HepG2 (cell line): ENCODE data around the gene RNF222. TPM values are rescaled to one million over a fixed set of nuclear protein-coding genes. Genes with fewer than 3 reads are reported as not detected.

Experiments used
- ATAC-seq: fragments of 200-7000 bp; cut with Tn5 transposase; 3 replicates; pipeline ENCODE4 v1.9.1; 2020; ENCODE audit warnings: mild to moderate bottlenecking, moderate library complexity
- BruUV-seq: library from RNA; stranded (reverse); fragments of 400-500 nt; replicated peaks from 2 replicates; lab custom pipeline; 2021; lab: Mats Ljungman, UMichigan
- CTCF ChIA-PET: fragments of 300-600 bp; formaldehyde crosslinking; extraction: SDS; loops from one replicate; lab custom pipeline; 2021; ENCODE audit warnings: low total read pairs, inconsistent platforms, low intra/inter-chr PET ratio; lab: Yijun Ruan, JAX
- POLR2A ChIA-PET: fragments of 350-600 bp; sonication (Branson Sonifier 250); formaldehyde crosslinking; loops from one replicate; lab custom pipeline; 2020; ENCODE audit warnings: antibody characterized with exemption, inconsistent platforms; lab: Yijun Ruan, JAX
- DNase-seq: peaks from one replicate; pipeline ENCODE4 v3.0.0-alpha.2; 2015; ENCODE audit warnings: low spot score
- FAIRE-seq: peaks from 3 replicates; lab custom pipeline; 2011; peaks lifted over from hg19 to GRCh38; lab: Jason Lieb, UNC
- H2AFZ ChIP-seq: one replicate; pipeline ENCODE4 v1.6.1; 2011; ENCODE audit warnings: low read length, inconsistent platforms
- H3K27ac ChIP-seq: fragments of 300-600 bp; 3 replicates; pipeline ENCODE4 v1.8.0; 2011; ENCODE audit warnings: mixed run types, mild to moderate bottlenecking, mixed read lengths, low read length, inconsistent platforms; ENCODE audit not compliant: insufficient read depth; ENCODE audit errors: extremely low read length
- H3K27me3 ChIP-seq, 2 experiments: fragments of 200-600 bp in 1 of 2; 2 replicates in 1 of 2; 3 replicates in 1 of 2; pipeline versions ENCODE4 v1.6.0 to v1.8.0; 2011; ENCODE audit warnings: low read length in 2 of 2, mild to moderate bottlenecking in 2 of 2, moderate library complexity in 2 of 2, inconsistent platforms in 1 of 2; ENCODE audit not compliant: insufficient read depth in 2 of 2, control insufficient read depth in 1 of 2
- H3K36me3 ChIP-seq, 2 experiments: fragments of 200-600 bp in 1 of 2; replicated peaks in 1 of 2; 2 replicates in 1 of 2; 3 replicates in 1 of 2; pipeline versions ENCODE4 v1.5.1 to v1.8.0; 2011; ENCODE audit warnings: low read length in 2 of 2, inconsistent platforms in 1 of 2; ENCODE audit not compliant: insufficient read depth in 2 of 2, control insufficient read depth in 1 of 2
- H3K4me1 ChIP-seq: 2 replicates; pipeline ENCODE4 v1.5.1; 2012; ENCODE audit warnings: low read length, inconsistent platforms; ENCODE audit not compliant: insufficient read depth
- H3K4me2 ChIP-seq: 2 replicates; pipeline ENCODE4 v1.6.0; 2011; ENCODE audit warnings: low read depth, low read length, inconsistent platforms
- H3K4me3 ChIP-seq, 3 experiments: fragments of 200-600 bp in 1 of 3; sonication (generic), shearing (Covaris generic) in 1 of 3; replicated peaks in 1 of 3; 2 replicates each; pipeline ENCODE4 v1.5.1; 2011 to 2016; ENCODE audit warnings: low read length in 3 of 3, inconsistent platforms in 2 of 3, low read depth in 2 of 3, mild to moderate bottlenecking in 2 of 3, control low read depth in 1 of 3, mixed read lengths in 1 of 3; ENCODE audit not compliant: insufficient read depth in 1 of 3
- H3K79me2 ChIP-seq: one replicate; pipeline ENCODE4 v1.6.1; 2011; ENCODE audit warnings: low read length, inconsistent platforms; ENCODE audit not compliant: insufficient read depth
- H3K9ac ChIP-seq: 2 replicates; pipeline ENCODE4 v1.6.0; 2011; ENCODE audit warnings: mild to moderate bottlenecking, low read depth, low read length, inconsistent platforms; ENCODE audit not compliant: insufficient read depth
- H3K9me3 ChIP-seq: 2 replicates; pipeline ENCODE4 v1.5.1; 2012; ENCODE audit warnings: mild to moderate bottlenecking, low read length
- H4K20me1 ChIP-seq: 2 replicates; pipeline ENCODE4 v1.6.0; 2011; ENCODE audit warnings: inconsistent platforms, mild to moderate bottlenecking, low read length, moderate library complexity; ENCODE audit not compliant: insufficient read depth
- ARID2 ChIP-seq: sonication (generic); formaldehyde crosslinking; IDR thresholded peaks from 2 replicates; pipeline ENCODE4 v1.8.1; 2022; ENCODE audit warnings: mild to moderate bottlenecking, missing genetic modification reagents, borderline replicate concordance
- CREM ChIP-seq, 2 experiments: sonication (generic) in 1 of 2; formaldehyde crosslinking in 1 of 2; IDR thresholded peaks; 2 replicates each; pipeline versions ENCODE4 v1.4.0 to v1.6.1; 2016 to 2020; ENCODE audit warnings: antibody characterized with exemption in 1 of 2, mild to moderate bottlenecking in 1 of 2, missing genetic modification reagents in 1 of 2
- CSRNP1 ChIP-seq: sonication (generic); formaldehyde crosslinking; IDR thresholded peaks from 2 replicates; pipeline ENCODE4 v1.8.1; 2023; ENCODE audit warnings: mild to moderate bottlenecking, missing genetic modification reagents
- HNRNPL ChIP-seq: fragments of 200-400 bp; formaldehyde crosslinking; IDR thresholded peaks from 2 replicates; pipeline ENCODE4 v1.6.1; 2017; ENCODE audit warnings: mild to moderate bottlenecking, low read depth, low read length
- MTF2 ChIP-seq: sonication (generic); formaldehyde crosslinking; IDR thresholded peaks from 2 replicates; pipeline ENCODE4 v1.5.0; 2020; ENCODE audit warnings: missing genetic modification reagents, borderline replicate concordance
- PATZ1 ChIP-seq: sonication (generic); formaldehyde crosslinking; IDR thresholded peaks from 2 replicates; pipeline ENCODE4 v1.4.0; 2020; ENCODE audit warnings: missing genetic modification reagents
- ZNF280D ChIP-seq: sonication (generic); formaldehyde crosslinking; IDR thresholded peaks from 2 replicates; pipeline ENCODE4 v1.5.1; 2020; ENCODE audit warnings: mild to moderate bottlenecking, missing genetic modification reagents
- WGBS: methylation state at CpG from one replicate; pipeline ENCODE4 v1.1.6; 2017; ENCODE audit warnings: low lambda C conversion rate; 5-methylcytosine and 5-hydroxymethylcytosine counted together
- in situ Hi-C: cut with HindIII; loops from 2 replicates; pipeline ENCODE4 v1.10.0; 2017; ENCODE audit warnings: low pct_unique_long_range_greater_than_20kb; ENCODE audit not compliant: extremely low pct_ligation_motif_present
- intact Hi-C: fragments of 100-400 bp; cut with micrococcal nuclease; formaldehyde crosslinking; loops from one replicate; pipeline ENCODE4 v1.10.0; 2022; ENCODE audit not compliant: unreplicated experiment
- polyA plus RNA-seq, 8 experiments: library from polyadenylated mRNA; depleted of rRNA in 3 of 8; stranded (reverse) in 7 of 8; unstranded in 1 of 8; fragments of >200 nt; fragmentation: Illumina TruSeq in 4 of 8; extraction: Trizol in 4 of 8; gene quantifications; 2 replicates each; pipeline versions ENCODE4 v1.2.1 to v1.2.3, GENCODE V29; 2011 to 2016; ENCODE audit warnings: low read depth in 4 of 8, missing spikeins in 1 of 8, mixed read lengths in 1 of 8; ENCODE audit not compliant: insufficient read depth in 1 of 8
- total RNA-seq, 5 experiments: library from RNA; depleted of rRNA; stranded (reverse); fragments of >200 nt; fragmentation: Illumina TruSeq; extraction: Trizol; gene quantifications; 2 replicates each; pipeline ENCODE4 v1.2.3, GENCODE V29; 2016; ENCODE audit warnings: low read depth in 1 of 5

The RNF222 gene
- total and polyA plus RNA-seq, 2 of the 13 experiments (the other 11 are each of a cell fraction or from before 2014, with no cell fraction given), result not detected

- BruUV-seq, result no TSS peak
- DNase-seq, result no peak
- Histone ChIP-seq H3K27me3 (peaks cover 0 to 28% of the 10 kb centered on the region in 2 experiments; a peak in 4 of 5 replicates), H4K20me1 (no peaks in the 10 kb centered on the region), H2AFZ (no peak overlapping the region), H3K9ac (no peak overlapping the region), H3K9me3 (no peaks in the 10 kb centered on the region), H3K4me2 (peak overlapping the region; percentile 52), H3K36me3 (no peaks in the 10 kb centered on the region), H3K4me1 (peaks cover 9% of the 10 kb centered on the region), H3K27ac (no peak overlapping the region), H3K79me2 (no peaks in the 10 kb centered on the region), H3K4me3 (peak overlapping the region in 1 of 3 experiments; percentile 32; a peak in 1 of 6 replicates)
- ChIA-PET POLR2A (interaction anchor here (1.2 kb wide), 1 partner anchor 9 kb away, joined by 4 read pairs; the partner anchor contains the start of gene RPL26), CTCF (no interaction called here)
- no peak for TF ChIP-seq CREM (IDR thresholded peaks at IDR 0.05)
- TF ChIP-seq CREM (CRISPR knock-in tag; IDR thresholded peaks at IDR 0.05), result no peak
- 0 out of 2 replicates have a peak, but pooled peaks have one; percentile 10 for TF ChIP-seq PATZ1 (CRISPR knock-in tag)
- intact Hi-C loops, result no loop called here
- ATAC-seq, result peak; percentile 25; the same call in 2 of the 3 replicates
- in situ Hi-C loops, result no loop called here
- 15% methylated on average over 4 of the region's 9 CpGs for WGBS
- FAIRE-seq, result no peak
These were observed 5.9 kb downstream of the RNF222 start for GRCh38 chr17:8391711-8392110.

- no peak overlapping the region for H3K9ac ChIP-seq
- no peaks in the 10 kb centered on the region for H4K20me1 ChIP-seq
- peaks cover 25% of the 10 kb centered on the region for H3K4me1 ChIP-seq
- DNase-seq, result no peak
- BruUV-seq, result no TSS peak
- FAIRE-seq, result no peak
- ChIA-PET CTCF (no interaction called here), POLR2A (no interaction called here)
- H3K79me2 ChIP-seq, result no peaks in the 10 kb centered on the region
- in situ Hi-C loops (no loop called here), intact Hi-C loops (loop anchor here (10.0 kb wide), 1 partner anchor 47 kb away; the partner anchor contains the start of gene NDEL1)
- H3K4me2 ChIP-seq, result no peak overlapping the region
- peaks cover 0 to 14% of the 10 kb centered on the region in 2 experiments; a peak in 1 of 5 replicates for H3K27me3 ChIP-seq
- no peak overlapping the region for H3K27ac ChIP-seq
- WGBS, result 63% methylated on average over 7 of the region's 7 CpGs
- no peaks in the 10 kb centered on the region for H3K9me3 ChIP-seq
- ATAC-seq, result no peak
- no peaks in the 10 kb centered on the region for H3K36me3 ChIP-seq
- no peak overlapping the region for H2AFZ ChIP-seq
- TF ChIP-seq MTF2 (CRISPR knock-in tag) (no peak), ARID2 (CRISPR knock-in tag) (no peak), ZNF280D (CRISPR knock-in tag) (no peak), HNRNPL (no peak), CSRNP1 (CRISPR knock-in tag) (no peak)
- no peak overlapping the region for H3K4me3 ChIP-seq
These were observed 9.5 kb downstream of the RNF222 start for GRCh38 chr17:8387914-8388651.
